Endothelial cell of umbilical vein (primary cell): ENCODE results near the gene DPP10.

ENCODE experiments used
- CTCF ChIP-seq, 2 donors: IDR thresholded peaks; 1 replicate in 1 of 2; 2 replicates in 1 of 2; pipeline ENCODE4 v1.5.1; 2011; ENCODE audit warnings: low read length in 2 of 2, mild to moderate bottlenecking in 2 of 2, moderate library complexity in 2 of 2, control low read depth in 1 of 2, inconsistent platforms in 1 of 2, low read depth in 1 of 2; ENCODE audit not compliant: insufficient read depth in 1 of 2; ENCODE audit errors: extremely low read depth in 1 of 2
- EZH2 ChIP-seq: IDR thresholded peaks from 2 replicates; pipeline ENCODE4 v1.6.1; 2012; ENCODE audit warnings: borderline replicate concordance, low read depth, mild to moderate bottlenecking, moderate library complexity, low read length, inconsistent platforms; ENCODE audit not compliant: severe bottlenecking
- JUN ChIP-seq: IDR thresholded peaks from 2 replicates; pipeline ENCODE4 v1.6.1; 2011; ENCODE audit warnings: borderline replicate concordance, low read depth; ENCODE audit not compliant: insufficient read length, insufficient read depth
- MAX ChIP-seq: IDR thresholded peaks from 2 replicates; pipeline ENCODE4 v1.6.1; 2011; ENCODE audit not compliant: insufficient read depth, insufficient read length
- MYC ChIP-seq: IDR thresholded peaks from one replicate; pipeline ENCODE4 v1.6.1; 2011; ENCODE audit warnings: mild to moderate bottlenecking, low read depth, low read length
- POLR2A ChIP-seq: IDR thresholded peaks from 2 replicates; pipeline ENCODE4 v1.6.1; 2012; ENCODE audit warnings: low read depth, mild to moderate bottlenecking, control low read depth, low read length

DNA sequence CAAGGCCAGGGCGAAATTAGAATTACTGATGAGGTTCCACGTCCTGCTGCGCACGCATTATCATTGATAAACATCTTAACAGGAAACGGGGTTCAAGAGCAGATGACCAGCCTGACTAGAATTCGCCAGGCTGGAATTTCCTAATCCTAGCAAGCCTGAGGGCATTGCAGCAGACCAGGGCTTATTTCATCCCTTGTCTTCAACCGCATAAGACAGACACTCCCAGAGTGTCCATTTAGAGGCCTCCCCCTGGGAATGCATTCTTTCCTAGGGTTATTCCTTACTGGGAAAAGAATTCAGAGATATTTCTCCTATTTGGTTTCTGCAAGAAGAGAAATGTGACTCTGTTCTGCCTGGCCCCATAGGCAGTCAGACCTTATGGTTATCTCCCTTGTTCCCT is 486.8 kb downstream of the DPP10 start:
- no peak for TF ChIP-seq CTCF (IDR thresholded peaks at IDR 0.05; ENCODE audit: extremely low read depth in 1 of 2, insufficient read depth in 1 of 2, low read depth in 1 of 2, low read length in 2 of 2)
- no peak for TF ChIP-seq MYC
- no peak for TF ChIP-seq EZH2
- TF ChIP-seq POLR2A = no peak
- no peak for TF ChIP-seq JUN
- no peak for TF ChIP-seq MAX
